HG03139 (cell line): ENCODE results near the gene PRR35.
A peak's percentile ranks its signal among the peaks of the same experiment; 100 is the strongest.

Experiments used
- ATAC-seq: cut with Tn5 transposase; IDR thresholded peaks from one replicate; pipeline ENCODE4 v1.9.1; 2021; ENCODE audit not compliant: unreplicated experiment

PRR35 gene

DNA sequence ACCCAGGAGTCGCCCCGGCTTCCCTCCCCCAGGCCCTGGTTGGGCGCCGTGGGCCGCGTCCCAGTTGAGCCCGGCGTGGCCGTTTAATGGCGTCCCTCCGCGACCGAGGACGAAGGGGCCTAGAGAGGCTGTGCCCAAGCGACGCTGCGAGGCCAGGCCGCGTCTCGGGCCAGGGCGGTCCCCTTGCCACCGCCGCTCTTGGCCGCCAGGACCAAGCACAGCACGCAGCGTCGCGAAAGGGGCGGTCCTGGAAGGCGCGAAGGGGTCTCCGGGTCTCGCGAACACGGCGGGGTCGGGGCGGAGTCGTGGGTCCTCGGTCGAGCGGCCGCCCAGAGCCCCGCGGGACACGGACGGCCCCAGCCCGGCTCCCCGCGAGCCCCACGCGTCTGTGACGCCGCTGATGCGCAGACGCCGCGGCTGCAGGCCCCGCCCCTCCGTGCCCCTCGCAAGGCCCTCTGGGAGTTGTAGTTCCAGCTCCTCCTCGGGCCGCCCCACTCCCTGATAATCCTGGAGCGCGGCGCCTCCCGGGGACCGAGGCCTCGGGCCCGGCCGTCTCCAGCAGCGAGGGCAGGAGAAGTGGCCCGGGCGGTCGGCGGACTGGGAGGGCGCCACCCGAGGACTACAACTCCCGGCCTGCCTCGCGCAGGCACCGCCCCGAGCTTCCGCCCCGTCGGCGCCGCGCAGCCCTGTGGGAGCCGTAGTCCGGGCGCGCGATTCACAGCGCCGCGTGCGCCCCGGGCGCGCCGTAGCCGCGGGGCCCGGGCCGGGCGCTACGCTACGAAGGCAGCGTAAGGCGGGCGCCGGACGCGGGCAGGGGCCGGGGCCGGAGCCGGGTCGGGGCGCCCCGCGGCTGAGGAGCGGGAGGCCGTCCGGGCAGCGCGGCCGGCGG, 32.9 kb upstream of the PRR35 start, which contains the start of gene CAPN15:
Gene CAPN15 (plus strand): TSS at position 698 of the 889 bp plus-strand sequence. CDS start 19,127 bp downstream, outside the sequence.
- peak; percentile 52 for ATAC-seq

GRCh38 chr16:528111-529011, 31.8 kb upstream of the PRR35 start:
- ATAC-seq = peak; percentile 13

- no peak for ATAC-seq
These were observed 31.1 kb upstream of the PRR35 start for GRCh38 chr16:529012-529575.

DNA sequence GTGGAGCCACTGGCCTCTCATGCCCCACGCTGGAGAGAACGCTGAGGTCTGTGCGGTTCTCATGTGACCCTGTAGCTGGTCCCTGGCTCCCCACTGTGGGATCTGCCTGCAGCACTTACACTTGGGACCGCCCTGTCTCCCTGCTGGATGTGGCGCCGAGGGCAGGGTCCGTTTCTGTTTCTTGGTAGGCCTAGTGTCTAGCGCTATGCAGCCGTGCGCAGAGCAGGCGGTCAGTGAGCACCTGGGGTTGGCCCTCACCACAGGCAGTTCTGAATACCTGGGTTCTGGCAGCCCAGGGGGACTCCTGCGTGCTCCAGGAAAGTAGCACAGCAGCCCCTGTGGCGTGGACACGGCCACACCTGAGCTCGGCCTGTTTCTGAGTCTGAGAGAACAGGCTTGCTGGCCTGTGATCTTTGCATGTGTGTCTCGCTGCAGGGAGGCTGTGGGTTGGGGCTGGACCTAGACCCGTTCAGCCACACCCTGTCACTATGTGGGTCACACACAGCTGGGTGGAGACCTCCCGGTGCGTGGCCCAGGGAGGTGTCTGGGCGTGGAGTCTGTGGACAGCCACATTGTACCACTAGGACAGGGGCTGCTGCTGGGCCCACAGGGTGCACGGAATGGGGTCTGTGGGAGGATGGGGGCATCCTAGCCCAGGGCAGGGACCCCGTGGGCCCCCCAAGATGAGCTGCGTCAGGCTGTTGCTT, 29.9 kb upstream of the PRR35 start:
- ATAC-seq = no peak

DNA sequence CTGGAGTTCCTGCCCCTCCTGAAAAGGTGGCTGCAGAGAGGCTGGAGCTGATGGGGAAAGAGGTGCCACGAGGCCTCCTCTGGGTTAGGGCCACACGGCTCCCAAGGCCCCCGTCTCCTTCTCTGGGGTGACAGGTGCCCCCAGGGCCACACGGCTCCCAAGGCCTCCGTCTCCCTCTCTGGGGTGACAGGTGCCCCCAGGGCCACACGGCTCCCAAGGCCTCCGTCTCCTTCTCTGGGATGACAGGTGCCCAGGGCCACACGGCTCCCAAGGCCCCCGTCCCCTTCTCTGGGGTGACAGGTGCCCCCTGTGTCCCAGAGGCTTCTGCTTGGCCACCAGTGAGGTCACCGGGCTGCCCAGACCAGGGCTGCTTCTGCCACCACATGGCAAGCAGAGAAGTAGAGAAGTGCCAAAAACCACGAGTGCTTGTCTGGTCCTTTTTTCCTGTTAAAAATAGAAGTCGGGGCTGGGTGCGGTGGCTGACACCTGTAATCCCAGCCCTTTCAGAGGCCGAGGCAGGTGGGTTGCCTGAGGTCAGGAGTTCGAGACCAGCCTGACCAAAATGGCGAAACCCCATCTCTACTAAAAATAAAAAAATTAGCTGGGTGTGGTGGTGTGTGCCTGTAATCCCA, 28.6 kb upstream of the PRR35 start:
- ATAC-seq = no peak

GRCh38 chr16:533391-534123, 26.6 kb upstream of the PRR35 start:
- no peak for ATAC-seq

GRCh38 chr16:534135-534534, 26.1 kb upstream of the PRR35 start:
- no peak for ATAC-seq

GRCh38 chr16:534856-535445, 25.2 kb upstream of the PRR35 start:
- ATAC-seq = no peak

DNA sequence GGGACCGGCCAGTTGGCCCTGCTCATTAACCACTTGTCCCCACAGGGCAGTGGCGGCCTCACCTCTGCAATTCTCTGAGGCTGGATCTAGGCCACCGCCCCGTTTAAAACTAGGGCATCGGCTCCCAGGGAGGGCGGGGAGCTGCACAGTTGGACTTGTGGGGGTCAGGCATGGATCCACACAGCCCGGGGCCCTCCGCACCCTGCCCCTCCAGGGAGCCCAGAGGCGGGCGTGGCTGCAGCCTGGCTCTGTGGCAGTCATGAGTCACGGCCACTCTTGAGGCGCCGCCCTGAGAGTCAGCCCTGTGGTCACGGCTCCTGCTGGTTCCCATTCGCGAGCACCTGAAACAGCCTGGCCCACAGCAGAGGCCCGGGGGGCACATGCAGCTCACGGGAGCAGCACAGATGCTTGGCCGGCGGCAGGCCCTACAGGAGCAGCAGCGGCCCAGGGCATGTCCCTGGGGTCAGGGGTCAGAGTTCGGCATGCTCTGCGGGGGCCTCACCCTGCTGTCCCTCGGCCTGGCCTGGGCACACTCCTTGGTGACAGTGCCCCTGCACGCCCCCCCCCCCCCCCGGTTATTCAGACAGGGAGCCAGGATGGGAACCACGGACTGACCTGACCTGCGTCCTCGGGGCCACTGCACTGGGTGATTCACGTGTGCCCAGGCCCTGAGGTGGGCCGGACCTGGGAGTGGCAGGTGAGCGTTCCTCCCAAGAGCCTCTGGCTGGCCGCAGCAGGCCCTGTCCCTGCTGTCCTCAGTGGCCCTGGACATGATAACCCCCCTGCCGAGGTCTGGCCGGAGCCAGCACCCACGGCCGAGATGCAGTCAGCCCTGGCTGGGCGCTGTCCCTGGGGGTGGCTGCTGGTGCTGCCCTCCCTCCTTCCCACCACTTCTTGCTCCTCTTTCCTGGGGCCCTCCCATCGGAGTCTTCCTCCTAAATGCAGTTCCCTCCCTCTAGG, 24.5 kb upstream of the PRR35 start:
- ATAC-seq = no peak

DNA sequence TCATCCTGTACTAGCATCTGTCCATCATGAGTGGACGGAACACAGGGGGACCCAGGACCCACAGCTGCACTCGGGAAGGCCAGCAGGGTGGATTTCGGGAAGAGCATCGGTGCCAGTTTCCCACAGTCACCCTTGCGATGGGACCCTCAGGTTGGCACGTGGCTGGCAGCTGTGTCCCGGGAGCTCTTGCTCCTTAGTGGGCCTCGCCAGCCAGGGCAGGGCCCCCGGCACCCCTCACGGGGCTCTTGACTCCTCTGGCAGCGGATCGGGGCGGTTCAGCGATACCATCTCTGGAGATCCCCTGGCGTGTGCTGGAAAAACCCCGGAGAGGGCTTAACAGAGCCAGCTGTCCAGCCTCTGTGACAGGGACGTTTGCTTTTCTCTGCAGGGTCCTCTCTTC, 23.4 kb upstream of the PRR35 start:
- no peak for ATAC-seq

- no peak for ATAC-seq
These were observed 22.5 kb upstream of the PRR35 start for GRCh38 chr16:537415-538335.

DNA sequence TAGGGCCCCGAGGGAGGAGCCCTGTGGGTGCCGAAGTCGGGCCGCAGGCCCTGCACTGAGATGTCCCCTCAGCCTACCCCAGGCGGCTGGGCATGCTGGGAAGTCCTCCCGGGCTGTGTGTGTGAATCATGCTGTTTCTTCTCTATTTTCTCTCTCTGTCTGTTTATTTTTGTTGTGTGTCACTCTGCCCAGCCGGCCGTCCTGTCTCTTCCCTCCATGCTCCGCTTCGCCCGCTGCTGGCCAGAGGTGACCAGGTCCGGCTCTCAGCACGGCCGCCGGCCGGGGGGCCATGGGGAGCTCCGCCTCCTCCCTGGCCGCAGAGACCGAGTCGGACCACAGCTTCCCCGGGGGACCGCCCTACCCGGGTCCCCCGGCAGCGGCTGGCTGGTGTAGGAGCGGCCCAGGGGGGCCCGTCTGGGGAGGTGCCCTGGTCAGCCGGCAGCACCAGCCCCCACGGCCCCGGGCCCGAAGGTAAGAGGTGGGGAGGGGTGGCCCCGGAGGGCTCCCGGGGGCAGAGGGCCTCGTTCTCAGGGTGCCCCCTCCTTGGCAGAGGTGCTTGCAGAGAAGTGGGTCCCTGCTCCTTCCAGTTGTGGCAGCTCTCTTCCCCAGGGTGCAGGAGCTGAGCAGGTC, 20.2 kb upstream of the PRR35 start:
- no peak for ATAC-seq

- no peak for ATAC-seq
These were observed 19.4 kb upstream of the PRR35 start for GRCh38 chr16:540645-541340.

DNA sequence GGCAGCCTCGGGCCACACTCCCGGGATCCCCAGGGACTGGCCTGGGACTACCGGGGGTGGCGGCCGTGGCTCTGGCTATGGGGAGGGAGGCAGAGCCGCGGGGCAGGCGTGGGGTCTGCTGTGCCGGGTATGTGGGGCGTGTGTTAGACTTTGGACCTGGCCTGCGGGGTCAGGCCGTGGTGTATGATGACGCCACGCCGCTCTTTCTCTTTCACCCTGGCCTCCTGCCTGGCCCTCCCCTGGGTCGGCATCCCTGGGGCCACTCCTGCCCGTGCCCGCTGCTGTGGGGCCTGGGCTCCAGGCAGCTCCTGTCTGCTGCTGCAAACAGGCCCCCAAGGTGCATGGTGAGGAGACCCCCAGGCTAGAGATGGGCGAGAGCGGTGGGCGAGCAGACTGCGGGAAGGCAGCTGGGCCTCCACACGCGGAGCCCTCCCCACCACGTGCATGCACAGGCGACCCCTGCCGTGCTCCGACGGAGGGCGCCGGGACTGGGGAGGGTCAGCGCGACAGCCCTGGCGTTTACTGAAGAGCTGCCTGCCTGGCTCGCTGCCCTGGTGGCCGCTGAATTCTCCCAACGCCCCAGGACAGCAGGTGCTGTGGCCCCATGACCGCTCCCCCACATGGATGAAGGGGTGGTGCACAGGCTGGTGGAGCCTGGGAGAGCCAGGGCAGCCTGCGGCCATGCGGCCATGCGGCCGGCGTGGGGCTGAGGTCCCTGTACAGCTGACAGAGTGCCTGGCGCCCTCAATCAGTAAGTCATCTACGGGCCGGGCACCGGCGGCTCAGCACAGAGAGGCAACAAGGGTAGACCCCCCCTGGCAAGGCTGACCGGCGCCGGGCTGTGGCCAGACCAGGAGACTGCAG, 16.7 kb upstream of the PRR35 start:
- no peak for ATAC-seq

GRCh38 chr16:544517-544916, 15.7 kb upstream of the PRR35 start:
- no peak for ATAC-seq
